Endothelial cell of umbilical vein (primary cell): ENCODE data around the gene OR10G8. TPM values are rescaled to one million over a fixed set of nuclear protein-coding genes. Genes with fewer than 3 reads are reported as not detected.

Experiments
- BruUV-seq: library from RNA; stranded (reverse); fragments of 400-500 nt; replicated peaks from 2 replicates; lab custom pipeline; 2021; lab: Mats Ljungman, UMichigan
- CTCF ChIA-PET: fragments of 300-600, 350-600 bp; sonication (Branson Sonifier 250); formaldehyde crosslinking; loops from one replicate; lab custom pipeline; 2021; ENCODE audit warnings: antibody characterized with exemption, inconsistent platforms; lab: Charles Lee
- POLR2A ChIA-PET: fragments of 300-600, 350-600 bp; sonication (Branson Sonifier 250); formaldehyde crosslinking; loops from one replicate; lab custom pipeline; 2021; ENCODE audit warnings: antibody characterized with exemption, inconsistent platforms; lab: Charles Lee
- DNase-seq: peaks from one replicate; pipeline ENCODE4 v3.0.0-alpha.2; 2011; ENCODE audit warnings: low read depth, low spot score
- FAIRE-seq: peaks from 2 replicates; lab custom pipeline; 2011; peaks lifted over from hg19 to GRCh38; lab: Jason Lieb, UNC
- H2AFZ ChIP-seq: 2 replicates; pipeline ENCODE4 v1.6.0; 2012; ENCODE audit warnings: low read depth, low read length, control low read depth, inconsistent platforms
- H3K27ac ChIP-seq: 2 replicates; pipeline ENCODE4 v1.5.1; 2011; ENCODE audit warnings: low read depth, mild to moderate bottlenecking, control low read depth, low read length, moderate library complexity; ENCODE audit not compliant: insufficient read depth
- H3K27me3 ChIP-seq, 2 experiments: 2 replicates each; pipeline versions ENCODE4 v1.6.0 to v1.6.1; 2011; ENCODE audit warnings: low read length in 2 of 2, mixed read lengths in 1 of 2; ENCODE audit not compliant: control insufficient read depth in 2 of 2, insufficient read depth in 2 of 2
- H3K36me3 ChIP-seq, 2 experiments: 2 replicates in 1 of 2; 3 replicates in 1 of 2; pipeline ENCODE4 v1.5.1; 2011; ENCODE audit warnings: low read length in 2 of 2, mild to moderate bottlenecking in 1 of 2, moderate library complexity in 1 of 2; ENCODE audit not compliant: control insufficient read depth in 2 of 2, insufficient read depth in 2 of 2; ENCODE audit errors: extremely low read depth in 1 of 2
- H3K4me1 ChIP-seq: 3 replicates; pipeline ENCODE4 v1.5.1; 2011; ENCODE audit warnings: mild to moderate bottlenecking, low read length; ENCODE audit not compliant: control insufficient read depth, insufficient read depth; ENCODE audit errors: extremely low read depth
- H3K4me2 ChIP-seq: 2 replicates; pipeline ENCODE4 v1.6.1; 2011; ENCODE audit warnings: low read length, control low read depth, mixed read lengths; ENCODE audit not compliant: insufficient read depth
- H3K4me3 ChIP-seq, 3 experiments: fragments of 200-600 bp in 1 of 3; sonication (generic), shearing (Covaris generic) in 1 of 3; replicated peaks in 1 of 3; 2 replicates each; pipeline ENCODE4 v1.5.1; 2011 to 2016; ENCODE audit warnings: control low read depth in 3 of 3, low read length in 3 of 3, mild to moderate bottlenecking in 2 of 3, inconsistent platforms in 1 of 3, low read depth in 1 of 3, moderate library complexity in 1 of 3; ENCODE audit not compliant: insufficient read depth in 1 of 3
- H3K79me2 ChIP-seq: 2 replicates; pipeline ENCODE4 v1.6.0; 2012; ENCODE audit warnings: low read length, inconsistent platforms; ENCODE audit not compliant: control insufficient read depth, insufficient read depth
- H3K9ac ChIP-seq: replicated peaks from 2 replicates; pipeline ENCODE3; 2011; ENCODE audit warnings: low read length, control low read depth; ENCODE audit not compliant: insufficient read depth; ENCODE audit errors: extremely low read depth
- H3K9me1 ChIP-seq: replicated peaks from 3 replicates; pipeline ENCODE4 v1.6.0; 2011; ENCODE audit warnings: mild to moderate bottlenecking, low read length; ENCODE audit not compliant: control insufficient read depth, insufficient read depth; ENCODE audit errors: extremely low read depth
- H3K9me3 ChIP-seq: replicated peaks from 2 replicates; pipeline ENCODE4 v1.5.1; 2012; ENCODE audit warnings: low read length, inconsistent platforms; ENCODE audit not compliant: control insufficient read depth, insufficient read depth
- H4K20me1 ChIP-seq: replicated peaks from 2 replicates; pipeline ENCODE3; 2011; ENCODE audit warnings: mild to moderate bottlenecking, low read length; ENCODE audit not compliant: control insufficient read depth, insufficient read depth; ENCODE audit errors: extremely low read depth
- CTCF ChIP-seq, 2 donors: IDR thresholded peaks; 1 replicate in 1 of 2; 2 replicates in 1 of 2; pipeline ENCODE4 v1.5.1; 2011; ENCODE audit warnings: low read length in 2 of 2, mild to moderate bottlenecking in 2 of 2, moderate library complexity in 2 of 2, control low read depth in 1 of 2, inconsistent platforms in 1 of 2, low read depth in 1 of 2; ENCODE audit not compliant: insufficient read depth in 1 of 2; ENCODE audit errors: extremely low read depth in 1 of 2
- EZH2 ChIP-seq: IDR thresholded peaks from 2 replicates; pipeline ENCODE4 v1.6.1; 2012; ENCODE audit warnings: borderline replicate concordance, low read depth, mild to moderate bottlenecking, moderate library complexity, low read length, inconsistent platforms; ENCODE audit not compliant: severe bottlenecking
- FOS ChIP-seq: IDR thresholded peaks from 2 replicates; pipeline ENCODE4 v1.6.1; 2011; ENCODE audit warnings: mild to moderate bottlenecking, low read length, moderate library complexity, borderline replicate concordance; ENCODE audit not compliant: insufficient read depth
- GATA2 ChIP-seq: IDR thresholded peaks from 2 replicates; pipeline ENCODE4 v1.7.0; 2011; ENCODE audit warnings: low read depth, mild to moderate bottlenecking, moderate library complexity, mixed read lengths, low read length; ENCODE audit not compliant: insufficient read length, insufficient read depth
- JUN ChIP-seq: IDR thresholded peaks from 2 replicates; pipeline ENCODE4 v1.6.1; 2011; ENCODE audit warnings: borderline replicate concordance, low read depth; ENCODE audit not compliant: insufficient read length, insufficient read depth
- MAX ChIP-seq: IDR thresholded peaks from 2 replicates; pipeline ENCODE4 v1.6.1; 2011; ENCODE audit not compliant: insufficient read depth, insufficient read length
- MYC ChIP-seq: IDR thresholded peaks from one replicate; pipeline ENCODE4 v1.6.1; 2011; ENCODE audit warnings: mild to moderate bottlenecking, low read depth, low read length
- POLR2A ChIP-seq: IDR thresholded peaks from 2 replicates; pipeline ENCODE4 v1.6.1; 2012; ENCODE audit warnings: low read depth, mild to moderate bottlenecking, control low read depth, low read length
- POLR2AphosphoS5 ChIP-seq: IDR thresholded peaks from 2 replicates; pipeline ENCODE4 v1.6.1; 2012; ENCODE audit warnings: low read depth, mild to moderate bottlenecking, control low read depth, low read length, moderate library complexity; ENCODE audit not compliant: insufficient read depth
- dilution Hi-C: fragments of 300-500 bp; cut with MboI; formaldehyde crosslinking; loops from one replicate; pipeline ENCODE4 v1.15.0; 2019; ENCODE audit warnings: low sequenced_read_pairs; ENCODE audit not compliant: extremely low pct_ligation_motif_present
- intact Hi-C: fragments of 100-400 bp; cut with micrococcal nuclease; formaldehyde crosslinking; loops from one replicate; pipeline ENCODE4 v1.10.0; 2022
- polyA plus RNA-seq, 4 experiments: library from polyadenylated mRNA; depleted of rRNA in 3 of 4; stranded (reverse) in 3 of 4; unstranded in 1 of 4; fragments of >200 nt; gene quantifications; 2 replicates each; pipeline versions ENCODE4 v1.2.1 to v1.2.3, GENCODE V29; 2011 to 2012; ENCODE audit warnings: missing spikeins in 1 of 4
- total RNA-seq: library from RNA; stranded (reverse); gene quantifications from 2 replicates; pipeline ENCODE4 v1.2.3, GENCODE V29; 2021

The OR10G8 gene
- total and polyA plus RNA-seq, 2 donors (not counting 3 experiments of a cell fraction or from before 2014, with no cell fraction given) = not detected

- Histone ChIP-seq H3K27ac (no peak overlapping the region), H4K20me1 (no peaks in the 10 kb centered on the region), H3K79me2 (no peaks in the 10 kb centered on the region), H3K27me3 (no peaks in the 10 kb centered on the region), H3K4me3 (no peak overlapping the region), H2AFZ (no peak overlapping the region), H3K4me2 (no peak overlapping the region), H3K36me3 (no peaks in the 10 kb centered on the region), H3K9me3 (no peaks in the 10 kb centered on the region), H3K4me1 (no peaks in the 10 kb centered on the region), H3K9me1 (no peaks in the 10 kb centered on the region), H3K9ac (no peak overlapping the region)
- FAIRE-seq = no peak
- DNase-seq = no peak
- intact Hi-C loops (no loop called here), dilution Hi-C loops (no loop called here)
- no TSS peak for BruUV-seq
- CTCF ChIA-PET = interaction anchor here (1.4 kb wide), 1 partner anchor 16 kb away, joined by 6 read pairs; no protein-coding TSS in a partner anchor
- no peak for TF ChIP-seq POLR2AphosphoS5
- TF ChIP-seq GATA2 = no peak
- TF ChIP-seq EZH2 = no peak
- no peak for TF ChIP-seq FOS
- no peak for TF ChIP-seq CTCF (IDR thresholded peaks at IDR 0.05; ENCODE audit: extremely low read depth in 1 of 2, insufficient read depth in 1 of 2, low read depth in 1 of 2, low read length in 2 of 2)
- TF ChIP-seq POLR2A = no peak
- no peak for TF ChIP-seq MYC
- TF ChIP-seq MAX = no peak
- no peak for TF ChIP-seq JUN
- POLR2A ChIA-PET = no interaction called here
Observed at GRCh38 chr11:124052966-124053365, 26.4 kb downstream of the OR10G8 start.
